B cell (primary cell): ENCODE measurements around the gene CMIP. TPM values are rescaled to one million over a fixed set of nuclear protein-coding genes. Genes with fewer than 3 reads are reported as not detected.

Source experiments
- ATAC-seq: fragments of 200-7000 bp; cut with Tn5 transposase; one replicate; pipeline ENCODE4 v1.10.0; 2021; ENCODE audit warnings: low read depth, mild to moderate bottlenecking, moderate number of reproducible peaks, moderate library complexity
- CTCF ChIA-PET: fragments of 350-600 bp; sonication (Branson Sonifier 250); formaldehyde crosslinking; loops from one replicate; lab custom pipeline; 2021; ENCODE audit warnings: antibody characterized with exemption, inconsistent platforms; lab: Charles Lee
- POLR2A ChIA-PET: fragments of 350-600 bp; sonication (Branson Sonifier 250); formaldehyde crosslinking; loops from one replicate; lab custom pipeline; 2021; ENCODE audit warnings: antibody characterized with exemption; lab: Charles Lee
- DNase-seq: peaks from one replicate; pipeline ENCODE4 v3.0.0; 2013
- H2AFZ ChIP-seq: 2 replicates; pipeline ENCODE4 v1.6.1; 2012; ENCODE audit warnings: mild to moderate bottlenecking, low read depth, low read length; ENCODE audit not compliant: insufficient read depth, poor library complexity, severe bottlenecking
- H3K27ac ChIP-seq, 2 donors: 1 replicate in 1 of 2; 2 replicates in 1 of 2; pipeline ENCODE4 v1.5.1; 2012 to 2013; ENCODE audit warnings: low read length in 2 of 2, mild to moderate bottlenecking in 2 of 2, moderate library complexity in 1 of 2
- H3K27me3 ChIP-seq, 4 experiments: fragments of 200-600 bp in 1 of 4; sonication (generic) in 1 of 4; replicated peaks in 1 of 4; 1 replicate in 2 of 4; 2 replicates in 2 of 4; pipeline versions ENCODE4 v1.6.1 to v1.7.0; 2013 to 2016; ENCODE audit warnings: low read length in 3 of 4, mild to moderate bottlenecking in 2 of 4, mixed read lengths in 1 of 4, moderate library complexity in 1 of 4; ENCODE audit not compliant: insufficient read depth in 4 of 4, control insufficient read depth in 3 of 4; ENCODE audit errors: control extremely low read depth in 1 of 4
- H3K36me3 ChIP-seq, 2 experiments: replicated peaks in 1 of 2; 1 replicate in 1 of 2; 2 replicates in 1 of 2; pipeline versions ENCODE4 v1.6.1 to v1.7.1; 2013; ENCODE audit warnings: low read length in 1 of 2; ENCODE audit not compliant: insufficient read depth in 2 of 2, control insufficient read depth in 1 of 2; ENCODE audit errors: control extremely low read depth in 1 of 2, extremely low read depth in 1 of 2
- H3K4me1 ChIP-seq, 2 donors: fragments of 200-600 bp in 1 of 2; sonication (generic) in 1 of 2; 1 replicate in 1 of 2; 2 replicates in 1 of 2; pipeline versions ENCODE4 v1.5.1 to v1.6.1; 2013 to 2017; ENCODE audit warnings: low read length in 2 of 2; ENCODE audit not compliant: control insufficient read depth in 2 of 2, insufficient read depth in 2 of 2
- H3K4me2 ChIP-seq: replicated peaks from 2 replicates; pipeline ENCODE3; 2012; ENCODE audit warnings: mild to moderate bottlenecking, low read depth, low read length; ENCODE audit not compliant: poor library complexity, severe bottlenecking
- H3K4me3 ChIP-seq, 5 experiments: fragments of 200-600 bp in 1 of 5; sonication (generic) in 1 of 5; 1 replicate in 3 of 5; 2 replicates in 2 of 5; pipeline versions ENCODE4 v1.5.1 to v1.7.0; 2011 to 2016; ENCODE audit warnings: low read length in 4 of 5, mild to moderate bottlenecking in 4 of 5, low read depth in 2 of 5, control low read depth in 1 of 5, moderate library complexity in 1 of 5; ENCODE audit not compliant: insufficient read depth in 1 of 5; ENCODE audit errors: control extremely low read depth in 1 of 5, extremely low read depth in 1 of 5
- H3K79me2 ChIP-seq: fragments of 200-600 bp; sonication (generic); one replicate; pipeline ENCODE4 v1.6.0; 2016; ENCODE audit warnings: low read length; ENCODE audit not compliant: control insufficient read depth, insufficient read depth
- H3K9ac ChIP-seq: fragments of 200-600 bp; sonication (generic); 2 replicates; pipeline ENCODE4 v1.6.1; 2017; ENCODE audit warnings: mild to moderate bottlenecking, low read length, moderate library complexity
- H3K9me3 ChIP-seq, 3 donors: one replicate each; pipeline versions ENCODE4 v1.6.1 to v1.7.1; 2013; ENCODE audit warnings: low read length in 2 of 3; ENCODE audit not compliant: control insufficient read depth in 2 of 3, insufficient read depth in 1 of 3; ENCODE audit errors: control extremely low read depth in 1 of 3
- H4K20me1 ChIP-seq: 2 replicates; pipeline ENCODE4 v1.6.0; 2012; ENCODE audit warnings: mild to moderate bottlenecking, low read length; ENCODE audit not compliant: insufficient read depth, control insufficient read depth, poor library complexity, severe bottlenecking
- H3K27ac Mint-ChIP-seq: one replicate; pipeline ENCODE4 v1.8.0; 2021; ENCODE audit warnings: mixed read lengths
- H3K27me3 Mint-ChIP-seq: one replicate; pipeline ENCODE4 v1.8.0; 2021; ENCODE audit warnings: mixed read lengths
- H3K4me1 Mint-ChIP-seq: one replicate; pipeline ENCODE4 v1.8.0; 2021; ENCODE audit warnings: mixed read lengths
- H3K4me3 Mint-ChIP-seq: one replicate; pipeline ENCODE4 v1.8.0; 2021; ENCODE audit warnings: mixed read lengths
- H3K9me3 Mint-ChIP-seq: one replicate; pipeline ENCODE4 v1.8.0; 2022; ENCODE audit warnings: mixed read lengths; ENCODE audit not compliant: insufficient read depth
- EZH2 ChIP-seq: IDR thresholded peaks from 2 replicates; pipeline ENCODE4 v1.6.1; 2012; ENCODE audit warnings: borderline replicate concordance, low read depth, mild to moderate bottlenecking, moderate library complexity, low read length; ENCODE audit not compliant: insufficient read depth, poor library complexity, severe bottlenecking
- WGBS: methylation state at CpG from one replicate; pipeline ENCODE4 v1.1.5; 2013; ENCODE audit warnings: missing lambda C conversion rate; ENCODE audit not compliant: insufficient coverage; 5-methylcytosine and 5-hydroxymethylcytosine counted together
- intact Hi-C: fragments of 100-400 bp; cut with micrococcal nuclease; formaldehyde crosslinking; loops from one replicate; pipeline ENCODE4 v1.10.0; 2022
- polyA plus RNA-seq: library from polyadenylated mRNA; depleted of rRNA; stranded (reverse); fragments of >200 nt; gene quantifications from 2 replicates; pipeline ENCODE4 v1.2.3, GENCODE V29; 2012
- total RNA-seq, 2 donors: library from RNA; stranded (reverse); fragments of 120-200 nt in 1 of 2; gene quantifications; 1 replicate in 1 of 2; 2 replicates in 1 of 2; pipeline versions ENCODE4 v1.2.3 to v1.2.4, GENCODE V29; 2013 to 2022
- TF ChIP-seq, protein P1 (sequence below): fragments of 200-600 bp; IDR thresholded peaks from one replicate; pipeline ENCODE4 v1.8.0; 2022; ENCODE audit warnings: antibody characterized with exemption, mild to moderate bottlenecking

The CMIP gene
- total and polyA plus RNA-seq, 2 donors (not counting 1 experiment from before 2014, with no cell fraction given): 27.1 to 155 TPM

DNA sequence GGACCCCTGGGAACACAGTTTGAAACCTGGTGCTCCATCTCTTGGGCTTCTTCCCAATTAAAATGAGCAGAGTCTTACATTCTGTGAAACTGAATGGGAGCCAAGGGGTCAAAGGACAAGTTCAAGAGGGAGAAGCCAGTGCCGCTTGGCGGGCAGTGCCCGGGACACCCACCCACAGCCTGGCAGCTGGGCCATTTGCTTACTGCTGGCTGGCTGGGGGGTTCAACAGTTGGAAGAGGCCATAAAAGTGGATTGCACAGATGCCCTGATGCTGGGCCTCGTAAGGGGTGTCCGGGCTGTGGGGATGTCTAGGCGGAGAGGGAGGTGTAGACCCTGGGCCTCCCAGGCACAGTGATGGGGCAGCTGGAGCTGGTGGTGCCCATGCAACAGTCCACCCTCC lies 52.1 kb downstream of the CMIP start:
- Mint-ChIP-seq H3K4me3 (no peak overlapping the region), H3K4me1 (peaks cover 82% of the 10 kb centered on the region), H3K9me3 (no peaks in the 10 kb centered on the region), H3K27me3 (no peaks in the 10 kb centered on the region), H3K27ac (no peak overlapping the region)
- peaks cover 50% of the 10 kb centered on the region for H4K20me1 ChIP-seq
- no peak overlapping the region for H3K27ac ChIP-seq
- CTCF ChIA-PET: interaction anchor here (1.2 to 6.4 kb wide), 3 partner anchors 12 to 33 kb away, joined by 3 to 49 read pairs (median 6); no protein-coding TSS in a partner anchor
- WGBS: 100% methylated on average over 3 of the region's 6 CpGs
- H3K4me1 ChIP-seq: peaks cover 56 to 70% of the 10 kb centered on the region in 2 donors
- H3K27me3 ChIP-seq: no peaks in the 10 kb centered on the region
- no peak for DNase-seq
- H3K4me2 ChIP-seq: peak overlapping the region; percentile 58
- no peak overlapping the region for H3K4me3 ChIP-seq
- TF ChIP-seq, protein P1, sequence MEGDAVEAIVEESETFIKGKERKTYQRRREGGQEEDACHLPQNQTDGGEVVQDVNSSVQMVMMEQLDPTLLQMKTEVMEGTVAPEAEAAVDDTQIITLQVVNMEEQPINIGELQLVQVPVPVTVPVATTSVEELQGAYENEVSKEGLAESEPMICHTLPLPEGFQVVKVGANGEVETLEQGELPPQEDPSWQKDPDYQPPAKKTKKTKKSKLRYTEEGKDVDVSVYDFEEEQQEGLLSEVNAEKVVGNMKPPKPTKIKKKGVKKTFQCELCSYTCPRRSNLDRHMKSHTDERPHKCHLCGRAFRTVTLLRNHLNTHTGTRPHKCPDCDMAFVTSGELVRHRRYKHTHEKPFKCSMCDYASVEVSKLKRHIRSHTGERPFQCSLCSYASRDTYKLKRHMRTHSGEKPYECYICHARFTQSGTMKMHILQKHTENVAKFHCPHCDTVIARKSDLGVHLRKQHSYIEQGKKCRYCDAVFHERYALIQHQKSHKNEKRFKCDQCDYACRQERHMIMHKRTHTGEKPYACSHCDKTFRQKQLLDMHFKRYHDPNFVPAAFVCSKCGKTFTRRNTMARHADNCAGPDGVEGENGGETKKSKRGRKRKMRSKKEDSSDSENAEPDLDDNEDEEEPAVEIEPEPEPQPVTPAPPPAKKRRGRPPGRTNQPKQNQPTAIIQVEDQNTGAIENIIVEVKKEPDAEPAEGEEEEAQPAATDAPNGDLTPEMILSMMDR: no peak
- TF ChIP-seq EZH2: no peak
- H3K9ac ChIP-seq: no peak overlapping the region
- no peaks in the 10 kb centered on the region for H3K9me3 ChIP-seq
- peaks cover 0 to 17% of the 10 kb centered on the region in 2 experiments for H3K36me3 ChIP-seq
- POLR2A ChIA-PET: interaction anchor here (1.3 kb wide), 1 partner anchor 51 kb away, joined by 6 read pairs; no protein-coding TSS in a partner anchor
- peaks cover 96% of the 10 kb centered on the region for H3K79me2 ChIP-seq
- intact Hi-C loops: no loop called here
- no peak for ATAC-seq
- no peak overlapping the region for H2AFZ ChIP-seq

GRCh38 chr16:81497690-81498089 lies 53.1 kb downstream of the CMIP start:
- ChIA-PET POLR2A (interaction anchor here (0.6 to 1.3 kb wide), 2 partner anchors 16 to 52 kb away, joined by 6 to 7 read pairs; no protein-coding TSS in a partner anchor), CTCF (interaction anchor here (1.1 to 6.4 kb wide), 5 partner anchors 12 to 94 kb away, joined by 3 to 49 read pairs (median 5); no protein-coding TSS in a partner anchor)
- no peaks in the 10 kb centered on the region for H3K27me3 ChIP-seq
- Mint-ChIP-seq H3K9me3 (no peaks in the 10 kb centered on the region), H3K4me1 (peaks cover 86% of the 10 kb centered on the region), H3K4me3 (peak overlapping the region; percentile 29), H3K27ac (peak overlapping the region; percentile 6), H3K27me3 (no peaks in the 10 kb centered on the region)
- peak overlapping the region in 1 of 5 experiments; percentile 3 for H3K4me3 ChIP-seq
- peak overlapping the region; percentile 58 for H3K4me2 ChIP-seq
- H3K79me2 ChIP-seq: peaks cover 96% of the 10 kb centered on the region
- H2AFZ ChIP-seq: no peak overlapping the region
- no peak for TF ChIP-seq EZH2
- TF ChIP-seq, protein P1: peak; percentile 31
- peaks cover 0 to 17% of the 10 kb centered on the region in 2 experiments for H3K36me3 ChIP-seq
- no peak overlapping the region for H3K9ac ChIP-seq
- no peak for ATAC-seq
- 32% methylated on average over 9 of the region's 10 CpGs for WGBS
- peak; percentile 72 for DNase-seq
- no peak overlapping the region for H3K27ac ChIP-seq
- intact Hi-C loops: no loop called here
- peaks cover 63 to 79% of the 10 kb centered on the region in 2 donors for H3K4me1 ChIP-seq
- peaks cover 42% of the 10 kb centered on the region for H4K20me1 ChIP-seq
- H3K9me3 ChIP-seq: no peaks in the 10 kb centered on the region
